ENCODE data around the gene EPB41L5.

Gene EPB41L5

DNA sequence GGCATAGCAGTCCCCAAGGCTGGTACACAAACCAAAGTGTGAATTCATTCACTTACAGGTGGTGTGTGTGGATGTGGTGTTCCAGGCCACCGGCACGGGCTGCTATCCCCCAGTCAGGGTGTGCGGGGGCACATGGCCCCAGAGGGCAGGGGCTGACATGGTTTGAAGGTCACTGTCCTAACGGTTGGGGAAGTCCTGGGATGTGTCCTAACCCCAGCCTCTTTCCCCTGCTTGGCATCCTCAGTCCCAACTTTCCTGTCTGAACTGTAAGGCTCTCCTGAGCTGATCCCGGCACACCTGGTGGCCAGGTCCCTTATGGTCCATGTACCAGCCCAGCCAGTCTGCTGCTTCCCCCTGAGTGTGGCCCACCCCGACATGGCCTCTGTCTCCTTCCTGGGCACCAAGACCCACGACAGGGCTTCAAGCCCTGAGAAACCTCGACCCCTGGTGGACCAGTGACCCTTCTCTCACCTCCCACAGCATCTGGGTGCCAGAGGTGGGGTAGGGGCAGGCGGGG is 212.7 kb downstream of the EPB41L5 start:
- no peak for DNase-seq (ENCODE audit: low read depth)

DNA sequence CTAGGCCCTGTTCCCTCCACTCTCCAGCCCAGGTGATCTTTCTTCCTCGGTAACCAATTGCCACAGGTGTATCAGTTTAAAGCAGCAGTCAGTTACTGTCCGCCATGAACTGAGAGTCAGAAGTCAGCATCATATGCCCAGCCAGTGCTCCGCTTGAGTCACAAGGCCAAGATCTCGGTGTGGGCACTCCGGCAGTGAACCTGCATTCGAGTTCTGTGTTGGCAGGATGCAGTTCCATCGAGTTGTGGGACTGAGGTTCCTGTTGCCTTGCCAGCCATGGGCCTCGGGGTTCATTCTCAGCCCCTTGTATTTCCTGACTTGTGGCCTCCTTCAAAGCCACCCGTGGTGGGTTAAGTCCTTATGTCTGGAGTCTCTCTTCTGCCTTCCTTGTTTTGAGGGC is 213.4 kb downstream of the EPB41L5 start:
- no peak for DNase-seq (ENCODE audit: low read depth)

- no peak for DNase-seq (ENCODE audit: low read depth)
Measured at GRCh38 chr2:120227111-120227991, 214.5 kb downstream of the EPB41L5 start.

- DNase-seq (ENCODE audit: low read depth), result no peak
Measured at GRCh38 chr2:120228503-120228902, 215.6 kb downstream of the EPB41L5 start.
